GM13976 (cell line): ENCODE data around the gene CTU2.

ENCODE experiments used
- DNase-seq: peaks from one replicate; pipeline ENCODE4 v3.0.0; 2012; ENCODE audit warnings: low spot score
- CTCF ChIP-seq: IDR thresholded peaks from 2 replicates; pipeline ENCODE4 v1.5.1; 2012; ENCODE audit warnings: borderline replicate concordance, mild to moderate bottlenecking; ENCODE audit not compliant: insufficient read depth; ENCODE audit errors: extremely low read depth, missing control alignments, control extremely low read depth
- in situ Hi-C: fragments of 300-500 bp; cut with MboI; formaldehyde crosslinking; loops from one replicate; pipeline ENCODE4 v1.12.0; 2022; ENCODE audit warnings: low sequenced_read_pairs, mixed read lengths, inconsistent platforms; ENCODE audit not compliant: unreplicated experiment

The CTU2 gene

DNA sequence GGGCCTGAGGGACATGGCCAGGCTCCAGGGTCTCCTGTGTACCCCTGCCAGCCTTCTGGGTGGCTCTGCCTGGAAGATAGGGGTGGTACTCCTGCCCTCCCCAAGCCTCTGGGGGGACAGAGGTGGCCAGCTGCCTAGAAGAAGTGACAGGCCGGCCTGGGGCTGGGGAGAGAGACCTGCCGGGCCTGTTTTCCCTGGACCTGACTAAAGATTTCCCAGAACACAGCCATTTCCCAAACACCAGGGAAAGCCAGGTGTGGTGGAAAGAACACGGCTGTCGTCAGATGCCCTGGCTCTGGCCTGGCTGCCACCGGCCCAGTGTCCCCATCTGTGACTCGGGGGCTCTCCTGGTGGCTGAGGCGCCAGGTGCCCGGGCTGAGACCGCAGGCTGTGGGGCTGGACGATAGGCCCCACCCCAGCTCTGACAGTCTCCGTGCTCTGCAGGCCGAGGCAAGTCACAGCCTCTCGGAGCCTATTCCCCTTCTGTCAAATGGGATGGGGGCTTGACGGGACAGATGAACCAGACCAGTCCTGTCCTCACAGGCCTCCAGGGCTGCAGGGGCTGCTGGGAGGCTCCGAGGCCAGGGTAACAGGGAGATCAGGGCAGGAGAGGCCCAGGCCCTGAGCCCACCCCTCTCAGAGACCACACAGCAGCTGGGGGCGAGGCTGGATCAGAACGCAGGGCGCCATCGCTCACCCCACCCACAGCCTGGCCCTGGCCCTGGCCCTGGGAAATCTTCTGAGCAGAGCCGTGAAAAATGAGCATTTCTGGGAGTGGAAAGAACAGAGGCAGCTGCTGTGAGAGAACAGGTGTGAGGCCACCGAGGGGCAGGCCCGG is 33.1 kb downstream of the CTU2 start:
- no peak for DNase-seq
- TF ChIP-seq CTCF, result no peak
- in situ Hi-C loops, result no loop called here

- in situ Hi-C loops, result no loop called here
- no peak for TF ChIP-seq CTCF
- no peak for DNase-seq
These were observed 33.8 kb downstream of the CTU2 start for GRCh38 chr16:88739977-88740726.

- TF ChIP-seq CTCF, result no peak
- DNase-seq, result no peak
- in situ Hi-C loops, result no loop called here
These were observed 34.4 kb downstream of the CTU2 start for GRCh38 chr16:88740727-88741055.

DNA sequence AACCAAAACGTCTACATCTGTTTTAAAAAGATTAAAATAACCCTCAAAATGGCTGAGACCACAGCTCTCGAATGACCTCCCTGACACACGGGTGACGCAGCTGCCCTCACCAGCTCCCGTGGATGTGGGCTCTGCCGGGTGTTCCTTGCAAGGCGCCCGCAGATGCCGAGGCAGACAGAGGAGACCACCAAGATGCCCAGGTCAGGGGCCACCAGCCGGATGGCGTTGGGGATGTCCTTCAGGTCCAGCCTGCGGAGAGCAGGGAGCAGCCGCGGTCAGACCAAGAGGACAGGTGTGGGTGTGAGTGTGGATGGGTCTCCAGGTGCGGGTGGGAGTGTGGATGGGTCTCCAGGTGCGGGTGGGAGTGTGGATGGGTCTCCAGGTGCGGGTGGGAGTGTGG is 35.1 kb downstream of the CTU2 start:
- TF ChIP-seq CTCF, result no peak
- DNase-seq, result no peak
- in situ Hi-C loops, result no loop called here

DNA sequence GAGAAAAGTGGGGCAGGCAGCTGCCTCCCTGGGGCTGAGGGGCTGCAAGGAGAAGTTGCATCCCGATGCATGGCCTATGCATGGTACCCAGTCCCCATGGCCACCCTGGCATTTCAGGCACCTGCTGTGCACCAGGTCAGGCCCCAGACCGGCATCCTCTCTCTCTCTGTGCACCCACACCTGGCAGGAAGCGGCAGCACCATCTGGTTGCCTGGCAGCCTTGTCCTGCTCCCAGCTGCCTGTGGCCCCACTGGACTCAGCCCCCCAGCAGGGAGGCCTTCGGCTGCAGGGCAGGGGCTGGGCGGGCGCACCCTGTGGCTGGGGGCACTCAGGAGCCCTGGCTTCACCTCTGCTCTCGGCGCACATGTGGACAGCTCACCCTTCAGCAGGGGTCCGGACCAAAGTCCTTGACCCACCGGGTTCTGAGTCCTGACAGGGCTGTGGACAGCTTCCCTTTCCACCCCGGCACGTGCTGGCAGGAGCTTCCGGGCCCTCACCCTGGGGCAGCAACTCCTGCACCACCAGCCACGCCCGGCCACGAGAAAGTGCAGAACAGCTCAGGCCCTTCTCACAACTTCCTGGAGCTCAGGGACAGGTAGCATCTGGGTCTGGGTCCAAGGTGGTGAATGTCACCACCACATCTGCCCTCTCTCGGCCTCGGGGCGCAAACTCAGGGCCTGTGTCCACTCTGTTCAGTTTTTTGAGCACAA is 36.7 kb downstream of the CTU2 start:
- DNase-seq, result no peak
- TF ChIP-seq CTCF, result no peak
- in situ Hi-C loops, result no loop called here

DNA sequence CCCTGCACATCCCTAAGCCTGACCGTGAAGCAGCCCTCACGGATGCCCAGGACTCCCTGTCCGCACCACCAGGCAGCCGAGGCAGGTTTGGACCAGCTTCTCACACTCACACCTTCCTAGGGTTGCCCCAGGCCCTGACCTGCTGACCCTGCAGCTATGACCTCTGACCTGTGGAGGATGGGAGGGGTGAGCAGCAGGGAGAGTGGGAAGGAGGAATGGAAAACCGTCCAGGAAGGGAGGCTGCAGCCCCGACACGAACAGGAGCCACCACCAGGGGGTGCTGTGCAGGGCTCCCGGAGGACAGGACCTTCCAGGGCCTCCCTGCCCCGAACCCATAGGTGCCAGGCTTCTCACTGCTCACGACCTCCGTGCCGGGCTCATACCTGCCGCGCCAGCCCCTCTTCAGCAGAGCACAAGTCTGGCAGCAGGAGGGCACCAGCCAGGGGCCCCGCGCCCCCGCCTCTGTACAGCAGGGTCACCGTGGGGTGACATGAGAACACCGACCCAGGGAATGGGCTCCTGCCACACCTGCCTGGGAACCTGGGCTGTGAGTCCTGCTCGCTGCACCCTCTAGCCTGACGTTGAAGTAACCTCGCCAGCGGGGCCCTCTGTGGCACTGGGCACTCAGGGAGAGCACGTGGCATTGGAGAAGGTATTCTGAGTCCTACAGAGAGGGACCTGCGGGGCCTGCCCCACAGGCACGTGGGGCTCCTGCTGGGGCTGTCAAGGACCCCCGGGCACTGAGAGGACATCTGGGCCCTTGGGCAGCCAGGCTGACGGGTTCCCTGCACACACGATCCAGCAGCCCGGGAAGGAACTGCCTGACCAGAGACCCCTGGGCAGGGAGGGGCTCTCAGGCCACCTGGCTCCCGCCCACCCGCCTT is 37.6 kb downstream of the CTU2 start:
- DNase-seq, result peak; percentile 87
- in situ Hi-C loops, result no loop called here
- peak; percentile 85 for TF ChIP-seq CTCF
